ENCODE measurements around the gene REPIN1.

REPIN1 gene

DNA sequence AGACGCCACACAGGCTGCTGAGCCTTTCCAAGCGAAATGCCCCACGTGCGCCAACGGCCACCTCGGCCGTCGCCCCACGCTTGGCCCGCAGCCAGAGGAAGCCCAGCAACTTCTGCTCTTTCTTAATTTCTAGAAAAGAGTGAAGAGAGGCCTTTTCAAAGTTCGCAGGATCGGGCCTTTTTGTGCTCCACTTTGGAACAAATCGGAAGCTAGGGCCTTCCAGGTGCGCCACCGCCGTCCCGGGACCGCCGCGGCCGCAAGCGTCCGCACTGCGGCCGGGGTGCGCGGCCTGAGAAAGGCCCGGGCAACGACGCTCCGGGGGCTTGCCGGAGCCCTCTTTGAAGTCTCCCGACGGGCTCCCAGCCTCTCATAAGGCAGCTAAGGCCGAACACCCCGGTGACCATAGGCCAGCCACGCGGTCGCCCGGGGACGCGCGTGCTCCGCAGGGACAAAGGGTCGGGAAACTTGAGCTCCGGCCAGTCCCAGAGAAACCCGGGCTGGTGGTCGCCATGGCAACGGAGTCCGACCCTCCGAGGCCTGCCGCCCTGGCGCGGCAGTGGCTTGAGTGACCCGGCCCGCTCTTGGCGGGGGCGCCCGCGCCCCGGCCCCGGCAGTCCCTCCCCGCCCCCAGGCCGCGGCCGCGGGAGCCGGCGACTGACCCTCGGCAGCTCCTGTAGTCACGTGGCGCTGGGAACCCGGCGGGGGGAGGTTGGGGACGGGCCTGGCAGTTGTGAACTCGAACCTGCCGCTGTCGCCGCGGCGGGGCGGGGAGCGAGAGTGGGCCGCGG lies at the start of gene REPIN1:
Gene REPIN1 (plus strand): TSS at position 727 of the 788 bp plus-strand sequence. CDS start 890 bp downstream, outside the sequence.
- peak; percentile 80 for DNase-seq

DNA sequence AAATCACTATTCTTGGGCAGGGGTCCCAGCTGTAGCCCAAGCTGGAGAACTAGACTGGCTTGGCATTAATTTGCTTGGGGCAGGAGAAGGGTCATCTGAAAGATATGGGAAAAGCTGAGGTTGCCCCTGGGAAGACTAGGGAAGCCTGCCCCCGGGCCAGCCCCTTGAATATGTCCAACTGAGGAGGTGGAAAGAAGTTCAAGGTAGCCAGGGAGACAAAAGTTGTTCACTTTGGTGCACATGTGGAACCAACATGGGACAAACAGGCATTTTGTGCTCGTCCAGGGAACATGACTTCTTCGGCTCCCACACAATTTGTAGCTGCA lies 46.9 kb upstream of the REPIN1 start:
- no peak for DNase-seq

DNA sequence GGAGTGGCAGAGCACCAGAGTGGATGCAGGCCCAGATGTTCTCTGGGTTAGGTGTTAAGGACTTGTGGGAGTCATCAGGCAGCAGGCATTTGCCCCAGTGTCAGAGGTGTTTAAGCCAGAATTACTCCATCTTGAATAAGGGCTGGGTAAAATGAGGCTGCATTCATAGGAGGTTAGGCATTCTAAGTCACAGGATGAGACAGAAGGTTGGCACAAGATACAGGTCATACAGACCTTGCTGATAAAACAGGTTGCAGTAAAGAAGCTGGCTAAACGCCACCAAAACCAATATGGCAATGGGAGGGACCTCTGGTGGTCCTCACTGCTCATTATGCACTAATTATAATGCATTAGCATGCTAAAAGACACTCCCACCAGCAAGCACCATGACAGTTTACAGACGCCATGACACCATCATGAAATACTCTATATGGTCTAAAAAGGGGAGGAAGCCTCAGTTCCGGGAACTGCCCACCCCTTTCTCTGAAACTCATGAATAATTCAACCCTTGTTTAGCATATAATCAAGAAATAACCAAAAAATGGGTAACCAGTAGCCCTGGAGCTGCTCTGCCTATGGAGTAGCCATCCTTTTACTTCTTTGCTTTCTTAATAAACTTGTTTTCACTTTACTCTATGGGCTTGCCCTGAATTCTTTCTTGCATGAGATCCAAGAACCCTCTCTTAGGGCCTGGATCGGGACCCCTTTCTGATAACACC lies 46.3 kb upstream of the REPIN1 start:
- peak; percentile 46 for DNase-seq

DNA sequence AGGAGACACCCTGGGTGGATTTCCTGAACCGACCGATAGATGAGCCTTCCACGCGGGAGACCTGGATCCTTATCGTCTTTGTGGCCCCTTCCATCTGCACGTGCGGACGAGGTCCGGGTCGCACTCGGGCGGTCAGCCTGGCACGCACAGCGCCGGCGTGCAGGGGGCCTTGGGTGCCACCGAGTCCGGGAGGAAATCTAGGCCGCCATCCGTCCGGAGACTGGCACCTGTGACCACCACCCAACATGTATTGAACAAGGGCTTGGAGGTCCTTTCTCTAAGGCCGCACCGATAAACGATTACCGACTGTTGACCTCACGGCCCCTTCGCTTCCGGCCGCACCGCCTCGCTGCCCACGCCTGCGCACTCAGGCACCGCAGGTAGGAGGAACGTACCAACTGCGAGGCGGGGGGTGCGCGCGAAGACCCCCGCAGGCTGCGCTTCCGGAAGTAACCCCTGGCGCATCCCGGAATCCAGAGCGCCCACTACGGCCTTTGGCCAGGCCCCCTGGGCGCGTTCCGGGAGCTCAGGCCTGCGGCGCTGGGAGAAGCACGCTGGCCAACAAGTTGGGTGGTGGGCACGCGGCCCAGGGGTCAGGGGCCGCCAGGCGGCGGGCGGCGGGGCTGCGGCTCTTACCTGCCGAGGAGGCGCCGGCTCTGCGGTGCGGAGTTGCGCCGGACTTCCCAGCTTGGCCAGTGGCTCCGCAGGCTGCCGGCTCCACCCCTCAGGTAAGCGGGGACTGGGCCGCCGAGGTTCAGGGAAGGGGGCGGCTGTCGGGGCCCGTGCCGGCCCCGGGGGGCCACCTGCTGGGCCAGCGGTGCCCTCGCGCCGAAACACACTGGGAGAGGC lies 45.6 kb upstream of the REPIN1 start, which contains the start of the genes ACTR3C and LRRC61:
Gene ACTR3C (minus strand): TSS at position 713 of the 849 bp plus-strand sequence. CDS start 28,249 bp downstream, outside the sequence.
Gene LRRC61 (plus strand): TSS at position 523 of the 849 bp plus-strand sequence. CDS start 13,507 bp downstream, outside the sequence.
- peak; percentile 68 for DNase-seq

DNA sequence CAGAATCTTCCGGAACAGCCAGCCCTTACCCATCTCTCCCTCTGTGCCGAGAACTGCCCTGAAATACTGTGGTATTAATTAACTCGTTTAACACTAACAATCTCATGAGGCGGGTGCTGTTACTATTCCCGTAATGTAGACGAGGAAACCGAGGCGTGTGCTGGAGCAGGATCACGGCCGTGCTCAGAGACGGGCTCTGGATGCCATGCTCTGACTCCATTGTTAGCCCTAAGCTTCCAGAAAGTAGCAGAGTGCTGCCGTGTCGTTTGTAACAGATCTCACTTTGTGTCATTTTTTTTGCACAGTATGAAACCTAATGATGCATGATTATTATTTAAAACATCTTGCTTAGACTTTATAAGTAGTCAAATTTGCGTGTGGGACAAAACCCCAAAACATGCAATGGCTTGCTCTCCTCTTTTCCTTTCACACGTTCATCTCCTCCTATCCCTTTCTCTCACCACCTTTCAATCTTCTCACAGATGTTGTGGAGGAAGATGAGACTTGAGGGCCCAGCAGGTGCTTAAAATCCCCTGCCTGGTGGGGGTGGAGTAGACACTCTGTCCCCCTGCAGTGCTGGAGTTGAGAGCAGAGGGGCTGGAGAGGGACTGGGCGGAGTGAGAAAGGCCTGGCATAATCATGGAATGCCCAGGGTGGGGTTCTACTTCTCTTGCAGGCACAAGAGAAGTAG lies 44.8 kb upstream of the REPIN1 start:
- peak; percentile 23 for DNase-seq

DNA sequence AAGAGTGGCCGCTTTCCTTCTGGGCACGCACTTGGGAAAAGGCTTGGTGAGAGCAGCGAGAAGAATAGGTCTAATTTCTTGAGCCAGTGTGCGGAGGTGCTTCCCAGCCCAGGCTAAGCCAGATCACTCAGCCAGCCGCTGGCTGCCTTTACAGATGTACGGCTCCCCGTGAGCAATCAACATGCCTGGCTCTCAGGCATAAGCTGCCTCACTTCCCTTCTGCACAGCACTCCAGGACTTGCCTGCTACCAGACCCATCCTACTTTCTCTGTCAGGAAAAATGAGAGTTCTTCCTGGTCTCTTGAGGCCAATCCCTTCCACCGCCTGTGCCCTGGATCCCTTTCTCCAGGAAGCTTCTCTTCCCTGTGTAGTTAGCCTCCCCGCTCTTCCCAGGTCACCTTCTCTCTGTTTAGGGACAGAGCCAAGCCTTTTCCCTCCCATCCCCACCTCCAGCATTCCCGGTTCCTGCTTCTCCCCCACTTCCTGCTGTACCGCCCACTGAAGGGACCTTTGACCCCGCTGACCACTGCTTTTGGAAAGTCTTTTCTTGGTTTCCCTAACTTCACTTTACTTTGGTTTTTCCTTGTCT lies 44.2 kb upstream of the REPIN1 start:
- no peak for DNase-seq

DNA sequence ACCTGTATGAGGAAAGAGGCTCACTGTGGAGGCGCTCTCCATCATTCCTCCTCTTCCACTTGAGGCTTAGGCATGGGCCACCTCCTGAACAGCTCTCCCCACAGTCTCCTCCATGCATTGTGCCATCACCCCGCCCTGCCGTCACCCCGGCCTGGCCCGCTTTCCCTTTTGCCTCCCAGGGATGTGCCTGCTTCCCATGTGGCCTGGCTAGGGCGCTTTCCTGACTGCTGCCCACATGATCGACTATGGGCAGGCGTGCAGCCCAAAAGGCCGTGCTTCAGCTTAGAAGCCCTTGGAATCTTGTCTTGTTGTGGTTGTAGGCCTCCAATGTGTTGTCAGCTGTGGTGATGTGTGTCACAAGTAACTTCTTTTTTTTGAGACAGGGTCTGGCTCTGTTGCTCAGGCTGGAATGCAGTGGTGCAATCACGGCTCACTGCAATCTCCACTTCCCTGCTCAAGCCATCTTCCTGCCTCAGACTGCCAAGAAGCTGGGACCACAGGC lies 43.5 kb upstream of the REPIN1 start:
- DNase-seq: no peak

DNA sequence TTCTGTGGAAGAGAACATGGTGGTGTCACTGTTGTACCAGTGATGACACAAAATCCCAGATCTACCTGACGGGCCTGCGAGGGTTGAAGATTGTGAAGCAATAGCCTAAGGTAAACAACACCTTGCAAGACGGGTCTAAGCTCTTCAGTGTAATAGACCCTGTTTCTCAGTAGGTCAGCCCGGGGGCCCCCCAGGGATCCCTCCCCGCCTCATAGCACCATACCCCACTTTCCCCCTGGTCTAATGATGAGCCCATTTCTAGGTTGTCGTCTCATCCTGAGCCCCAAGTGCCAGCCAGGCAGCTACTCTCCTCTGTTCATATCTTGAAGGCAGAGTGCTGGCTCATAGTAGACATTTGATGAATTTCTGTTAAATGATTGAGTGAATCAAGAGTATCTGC lies 42.7 kb upstream of the REPIN1 start:
- no peak for DNase-seq

DNA sequence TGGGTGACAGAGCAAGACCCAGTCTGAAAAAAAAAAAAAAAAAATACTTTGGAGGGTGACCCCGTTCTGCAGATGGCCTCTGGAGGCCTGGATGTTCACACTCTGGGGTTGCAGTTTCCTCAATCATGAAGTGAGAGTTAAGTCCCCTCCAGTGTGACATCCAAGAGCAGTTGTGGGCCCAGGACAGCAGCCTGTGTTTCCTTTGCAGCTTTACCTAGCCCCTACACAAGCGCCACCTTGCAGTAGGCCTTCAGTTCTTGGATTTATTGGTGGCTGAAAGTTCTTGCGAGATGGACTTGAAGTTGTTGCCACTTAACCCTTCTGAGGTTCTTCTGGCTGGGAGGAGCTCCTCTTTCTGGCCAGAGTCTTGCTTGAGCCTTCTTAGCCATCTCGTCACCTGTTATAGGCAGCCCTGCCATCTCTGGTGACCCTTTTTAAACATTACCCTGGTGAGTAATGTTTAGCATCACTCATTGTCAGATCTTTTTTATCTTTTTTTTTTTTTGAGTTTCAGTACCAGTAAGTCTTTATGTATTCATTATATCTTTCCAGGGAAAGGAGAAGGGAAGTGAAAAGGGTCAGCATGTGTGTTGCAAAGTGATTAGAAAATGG lies 41.9 kb upstream of the REPIN1 start:
- no peak for DNase-seq

DNA sequence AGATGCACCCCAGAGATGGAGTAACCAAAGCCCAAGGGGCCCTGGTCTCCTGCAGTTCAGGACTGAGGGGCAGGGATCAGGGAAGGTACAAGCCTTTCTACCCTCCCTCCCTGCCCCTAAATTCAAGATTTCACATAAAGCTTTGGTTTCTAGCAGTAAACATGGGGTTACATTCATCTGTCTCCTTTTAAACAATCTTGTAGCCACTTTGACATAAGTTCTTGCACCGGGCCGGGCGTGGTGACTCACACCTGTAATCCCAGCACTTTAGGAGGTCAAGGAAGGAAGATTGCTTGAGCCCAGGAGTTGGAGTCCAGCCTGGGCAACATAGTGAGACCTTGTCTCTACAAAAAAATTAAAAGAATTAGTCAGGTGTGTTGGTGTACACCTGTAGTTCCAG lies 41.3 kb upstream of the REPIN1 start:
- no peak for DNase-seq

DNA sequence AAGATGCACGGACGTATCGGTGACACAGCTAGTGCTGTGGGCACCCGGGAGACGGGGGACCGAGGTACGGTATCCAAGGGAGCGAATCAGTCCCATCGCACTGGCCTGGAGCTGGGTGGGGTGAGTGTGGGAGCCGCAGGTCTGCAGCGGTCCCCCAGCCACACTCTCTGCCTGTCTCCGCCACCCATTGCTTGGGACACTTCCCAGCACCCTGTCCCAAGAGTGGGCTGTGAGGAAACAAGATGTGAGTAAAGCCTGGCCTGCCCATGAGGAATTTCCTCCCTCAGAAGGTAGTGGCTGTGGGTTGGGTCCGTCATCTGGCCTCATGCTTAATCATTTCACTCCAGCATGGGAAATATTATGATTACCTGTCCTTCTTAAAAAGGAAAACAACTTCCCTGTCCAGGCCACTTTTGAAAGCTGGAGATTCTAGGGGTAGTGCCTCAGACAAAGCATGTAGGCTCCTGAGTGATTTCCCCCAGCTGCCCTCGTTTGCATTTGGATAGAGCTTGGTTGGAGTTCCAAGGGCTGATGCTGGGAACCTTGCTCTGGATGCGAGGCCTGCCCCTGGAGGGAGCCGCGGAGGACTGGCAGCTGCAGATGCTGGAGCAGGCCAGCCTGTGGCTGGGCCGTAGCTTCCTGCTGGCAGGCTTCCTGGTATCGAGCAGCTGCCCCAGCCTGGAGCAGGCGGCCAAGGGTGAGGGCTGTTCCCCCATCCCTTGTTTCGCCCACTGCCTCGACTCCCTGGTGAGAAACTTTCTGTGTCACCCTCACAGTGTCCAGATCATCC lies 39.1 kb upstream of the REPIN1 start:
- no peak for DNase-seq

DNA sequence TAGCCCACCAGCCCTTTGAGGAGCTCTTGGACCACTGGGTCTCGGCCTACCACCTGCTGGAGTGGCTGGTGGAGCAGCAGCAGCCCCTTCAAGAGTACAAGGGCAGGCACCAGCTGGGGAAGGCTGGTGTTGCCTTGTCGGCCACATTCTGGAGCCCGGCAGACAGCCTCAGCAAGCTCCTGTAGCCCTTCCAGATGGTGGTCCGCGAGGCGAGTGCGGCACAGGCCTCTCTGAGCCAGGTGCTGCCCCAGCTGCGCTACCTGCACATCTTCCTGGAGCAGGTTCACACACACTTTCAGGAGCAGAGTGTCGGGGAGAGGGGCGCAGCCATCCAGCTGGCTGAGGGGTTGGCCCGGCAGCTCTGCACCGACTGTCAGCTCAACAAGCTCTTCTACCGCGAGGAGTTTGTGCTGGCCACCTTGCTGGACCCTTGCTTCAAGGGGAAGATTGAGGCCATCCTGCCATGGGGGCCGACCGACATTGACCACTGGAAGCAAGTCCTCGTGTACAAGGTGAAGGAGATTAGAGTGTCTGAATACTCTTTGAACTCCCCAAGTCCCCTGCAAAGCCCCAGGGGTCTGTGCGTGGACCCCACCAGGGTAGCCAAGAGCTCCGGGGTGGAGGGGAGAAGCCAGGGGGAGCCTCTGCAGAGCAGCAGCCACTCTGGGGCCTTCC lies 38.3 kb upstream of the REPIN1 start:
- no peak for DNase-seq

DNA sequence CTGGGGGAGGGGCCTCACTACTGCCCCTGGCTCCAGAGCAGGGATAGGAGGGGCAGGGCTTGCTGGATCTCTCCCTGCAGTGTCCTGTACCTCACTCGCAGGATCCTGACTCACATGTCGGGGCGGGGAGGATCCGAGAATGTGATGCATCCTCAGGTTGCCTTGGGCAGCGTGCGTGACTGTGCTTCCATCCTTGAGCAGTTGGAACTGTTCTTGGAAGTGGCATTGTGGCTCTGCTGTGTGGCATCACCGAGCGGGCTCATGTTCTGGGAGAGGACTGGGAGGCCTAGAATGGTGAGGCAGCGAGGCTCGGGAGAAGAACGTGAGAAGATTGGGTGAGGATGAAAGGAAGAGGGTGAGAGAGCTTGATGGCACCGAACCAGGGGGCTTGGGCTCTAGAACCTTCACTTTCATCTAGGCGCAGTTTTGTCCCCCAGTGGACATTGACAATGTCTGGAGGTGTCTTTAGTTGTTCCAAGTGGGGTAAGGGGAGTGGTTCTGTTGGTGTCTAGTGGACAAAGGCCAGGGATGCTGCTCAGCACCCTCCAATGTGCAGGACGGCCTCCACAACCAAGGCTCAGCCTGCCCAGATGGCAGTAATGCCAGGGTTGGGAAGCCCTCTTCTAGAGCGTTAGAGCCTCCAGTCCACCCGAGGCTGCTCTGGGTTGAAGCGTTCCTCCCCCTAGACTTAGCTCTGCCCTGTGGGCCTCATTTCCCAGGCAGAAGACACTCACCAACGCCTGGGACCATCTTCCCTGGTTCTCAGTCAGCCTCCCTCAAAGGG lies 35.6 kb upstream of the REPIN1 start:
- no peak for DNase-seq

DNA sequence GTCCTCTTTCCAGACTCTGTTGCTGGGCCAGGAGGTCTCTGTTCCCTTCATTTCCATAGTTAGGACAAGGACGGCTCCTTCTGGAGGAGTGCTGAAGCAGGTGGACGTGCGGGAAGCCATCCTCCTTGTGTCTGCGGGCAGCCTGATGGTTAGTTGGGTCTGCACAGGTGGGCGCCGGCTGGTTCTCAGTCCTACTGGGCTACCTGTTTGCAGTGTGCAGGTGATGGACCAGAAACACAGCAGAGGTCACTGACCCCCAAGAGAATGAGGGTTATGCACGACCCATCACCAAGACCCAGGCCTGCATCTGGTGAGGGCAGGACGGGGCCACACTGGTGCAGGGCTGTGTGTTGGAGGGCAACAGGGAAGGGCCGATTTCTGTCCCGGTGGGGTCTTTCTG lies 35.0 kb upstream of the REPIN1 start:
- no peak for DNase-seq

DNA sequence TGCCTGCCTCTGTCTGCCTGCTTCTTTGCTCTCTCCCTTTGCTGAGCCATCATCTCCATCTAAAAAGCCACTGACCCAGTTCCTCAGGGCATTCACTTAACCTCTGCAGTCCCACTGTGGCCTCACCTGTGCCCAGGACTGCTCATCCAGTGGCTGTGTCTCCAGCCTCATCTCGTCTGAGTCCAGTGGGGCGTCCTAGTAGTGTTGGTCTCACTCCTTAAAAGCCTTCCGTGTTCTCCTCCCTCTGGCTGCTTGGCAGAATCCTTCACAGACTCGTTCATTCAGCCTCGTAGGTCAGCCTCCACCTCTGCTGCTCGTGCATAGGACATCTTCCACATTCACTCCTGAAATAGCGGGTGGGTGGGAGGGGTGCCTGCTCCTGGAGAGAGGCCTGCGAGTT lies 34.5 kb upstream of the REPIN1 start:
- no peak for DNase-seq

DNA sequence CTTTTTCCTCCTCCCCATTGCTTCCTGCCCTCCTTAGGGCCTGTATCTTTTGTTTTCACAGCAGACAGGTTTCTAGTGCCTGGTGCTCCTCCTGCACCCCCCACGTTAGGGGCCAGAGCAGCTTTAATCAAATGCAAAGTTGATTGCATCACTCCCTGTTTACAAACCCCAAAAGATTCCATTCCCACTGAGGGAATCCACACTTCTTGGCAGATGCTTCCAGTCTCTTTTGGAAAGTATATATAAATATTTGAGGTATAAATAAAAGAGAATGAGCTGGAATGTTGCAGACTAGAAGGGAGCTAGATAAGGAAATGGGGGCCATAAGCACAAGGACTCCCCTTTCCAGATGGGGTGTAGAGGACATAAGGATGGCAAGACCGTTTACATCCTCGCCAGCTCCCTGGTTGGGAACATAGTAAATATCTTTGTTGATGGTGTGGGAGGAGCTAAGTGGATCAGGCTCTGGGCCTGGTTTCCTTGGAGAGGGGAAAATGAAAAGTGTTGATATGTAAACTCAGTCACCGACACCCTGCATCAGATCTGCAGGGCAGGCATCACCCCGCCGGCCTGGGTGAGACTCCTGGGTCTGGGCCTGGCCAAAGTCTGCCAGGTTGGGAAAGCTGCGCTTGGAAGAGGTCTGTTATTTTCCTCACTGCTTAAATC lies 33.4 kb upstream of the REPIN1 start:
- no peak for DNase-seq

DNA sequence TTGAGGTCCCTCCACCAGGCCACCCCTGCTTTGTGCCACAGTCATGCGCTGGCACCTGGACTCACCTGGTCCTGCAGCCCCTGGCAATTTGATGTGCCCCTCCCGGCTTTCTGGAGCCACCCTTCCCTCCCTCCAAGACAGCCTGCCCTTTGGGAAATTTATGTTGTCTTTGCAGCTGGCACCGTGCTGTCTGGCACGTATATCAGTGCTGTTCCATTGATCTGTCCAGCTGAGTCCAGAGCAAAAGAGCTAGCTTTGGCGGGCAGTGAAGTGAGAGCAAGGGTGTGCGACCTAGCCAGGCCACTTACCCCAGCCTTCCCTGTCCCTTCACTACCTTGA lies 32.9 kb upstream of the REPIN1 start:
- no peak for DNase-seq

DNA sequence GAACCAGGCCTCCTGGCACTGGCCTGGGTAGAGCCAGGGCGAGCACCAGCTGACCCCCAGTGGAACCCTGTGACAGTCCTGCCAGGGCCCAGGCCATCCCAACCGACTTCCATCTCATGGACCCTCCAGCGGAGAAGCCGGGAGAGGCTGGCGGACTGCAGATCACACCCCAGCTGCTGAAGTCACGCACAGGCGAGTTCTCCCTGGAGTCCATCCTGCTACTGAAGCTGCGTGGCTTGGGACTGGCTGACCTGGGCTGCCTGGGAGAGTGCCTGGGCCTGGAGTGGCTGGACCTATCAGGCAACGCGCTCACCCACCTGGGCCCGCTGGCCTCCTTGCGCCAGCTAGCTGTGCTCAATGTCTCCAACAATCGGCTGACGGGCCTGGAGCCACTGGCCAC lies 31.9 kb upstream of the REPIN1 start:
- no peak for DNase-seq

DNA sequence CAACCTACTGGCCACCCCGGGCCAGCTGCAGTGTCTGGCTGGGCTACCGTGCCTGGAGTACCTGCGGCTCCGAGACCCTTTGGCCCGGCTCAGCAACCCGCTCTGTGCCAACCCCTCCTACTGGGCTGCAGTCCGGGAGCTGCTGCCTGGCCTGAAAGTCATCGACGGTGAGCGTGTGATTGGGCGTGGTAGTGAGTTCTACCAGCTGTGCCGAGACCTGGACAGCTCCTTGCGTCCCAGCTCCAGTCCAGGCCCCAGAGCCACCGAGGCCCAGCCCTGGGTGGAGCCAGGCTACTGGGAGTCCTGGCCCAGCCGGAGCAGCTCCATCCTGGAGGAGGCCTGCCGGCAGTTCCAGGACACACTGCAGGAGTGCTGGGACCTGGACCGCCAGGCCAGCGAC lies 31.4 kb upstream of the REPIN1 start:
- DNase-seq: no peak

Measured in stimulated activated CD4-positive, alpha-beta T cell treated with anti-CD3 and anti-CD28 coated beads, Interleukin-4, amount 100 ng/mL, for 1 hour (primary cell).